Esophagus squamous epithelium (tissue), 5 donors: ENCODE results near the gene TIMM22. TPM values are rescaled to one million over a fixed set of nuclear protein-coding genes. Genes with fewer than 3 reads are reported as not detected.

Source experiments
- DNase-seq: peaks from one replicate; lab custom pipeline; 2025; lab: John Stamatoyannopoulos, UW
- H3K27ac ChIP-seq, 4 donors: fragments of 200-600 bp; sonication (generic); one replicate each; pipeline ENCODE4 v1.5.1; 2016 to 2019; ENCODE audit warnings: mild to moderate bottlenecking in 1 of 4
- H3K27me3 ChIP-seq, 4 donors: fragments of 200-600 bp; sonication (generic); 1 replicate in 3 of 4; 2 replicates in 1 of 4; pipeline versions ENCODE4 v1.5.1 to v1.6.0; 2017 to 2021; ENCODE audit warnings: antibody characterized with exemption in 1 of 4
- H3K36me3 ChIP-seq, 3 donors: fragments of 200-600 bp; sonication (generic); one replicate each; pipeline ENCODE4 v1.5.1; 2016 to 2019
- H3K4me1 ChIP-seq, 3 donors: fragments of 200-600 bp; sonication (generic); one replicate each; pipeline ENCODE4 v1.5.1; 2017 to 2019
- H3K4me3 ChIP-seq, 4 donors: fragments of 200-600 bp; sonication (generic); 1 replicate in 3 of 4; 2 replicates in 1 of 4; pipeline ENCODE4 v1.5.1; 2016 to 2019; ENCODE audit warnings: mild to moderate bottlenecking in 2 of 4, moderate library complexity in 1 of 4
- H3K9me3 ChIP-seq, 3 donors: fragments of 200-600 bp; sonication (generic); one replicate each; pipeline ENCODE4 v1.5.1; 2016 to 2019
- CTCF ChIP-seq, 6 experiments: fragments of 450-650 bp in 4 of 6; fragments of 200-600 bp in 2 of 6; sonication (generic) in 2 of 6; IDR thresholded peaks; one replicate each; pipeline ENCODE4 v1.5.1; 2016 to 2019; ENCODE audit warnings: antibody characterized with exemption in 6 of 6, mild to moderate bottlenecking in 4 of 6, moderate library complexity in 4 of 6
- POLR2A ChIP-seq, 4 donors: fragments of 450-650 bp; IDR thresholded peaks; one replicate each; pipeline ENCODE4 v1.6.1; 2017; ENCODE audit warnings: antibody characterized with exemption in 4 of 4, mild to moderate bottlenecking in 4 of 4, moderate library complexity in 3 of 4
- WGBS, 2 donors: methylation state at CpG; one replicate each; pipeline ENCODE4 v1.1.5; 2018; 5-methylcytosine and 5-hydroxymethylcytosine counted together
- intact Hi-C: fragments of 100-400 bp; cut with DNase I; formaldehyde crosslinking; loops from one replicate; pipeline ENCODE4 v1.15.0; 2022
- total RNA-seq, 4 donors: library from RNA; depleted of rRNA; stranded (reverse); fragments of >200 nt; gene quantifications; one replicate each; pipeline ENCODE4 v1.1.0, GENCODE V29; 2016
- donor health status: DM: yes; HTN: yes; CAD: no.

The TIMM22 gene
- total RNA-seq, 4 donors from 2014 or later: 7.7 to 18.5 (median 11.8) TPM

GRCh38 chr17:1011760-1012735 is 15.1 kb downstream of the TIMM22 start:
- no peak for TF ChIP-seq POLR2A (IDR thresholded peaks at IDR 0.05)
- no peak for TF ChIP-seq CTCF (IDR thresholded peaks at IDR 0.05)
- Histone ChIP-seq H3K4me1 (peaks cover 7 to 53% (median 19%) of the 10 kb centered on the region in 3 donors), H3K9me3 (no peaks in the 10 kb centered on the region), H3K27ac (peak overlapping the region in 1 of 4 donors; percentile 42), H3K4me3 (no peak overlapping the region), H3K36me3 (peaks cover 16 to 99% (median 41%) of the 10 kb centered on the region in 3 donors), H3K27me3 (no peaks in the 10 kb centered on the region)
- 86 to 87% methylated on average over 3 to 28 of the region's 57 CpGs for WGBS, 2 donors
- DNase-seq: no peak
- intact Hi-C loops: no loop called here

- no peak for DNase-seq
- Histone ChIP-seq H3K36me3 (peaks cover 16 to 99% (median 32%) of the 10 kb centered on the region in 3 donors), H3K27ac (no peak overlapping the region), H3K9me3 (no peaks in the 10 kb centered on the region), H3K27me3 (no peaks in the 10 kb centered on the region), H3K4me3 (no peak overlapping the region), H3K4me1 (peaks cover 7 to 43% (median 10%) of the 10 kb centered on the region in 3 donors)
- intact Hi-C loops: no loop called here
- WGBS, 2 donors: 83 to 100% methylated on average over 2 to 13 of the region's 30 CpGs
- no peak for TF ChIP-seq CTCF (IDR thresholded peaks at IDR 0.05)
- no peak for TF ChIP-seq POLR2A (IDR thresholded peaks at IDR 0.05)
Observed at GRCh38 chr17:1012823-1013728, 16.1 kb downstream of the TIMM22 start.

- Histone ChIP-seq H3K4me3 (no peak overlapping the region), H3K27ac (no peak overlapping the region), H3K27me3 (no peaks in the 10 kb centered on the region), H3K4me1 (peaks cover 7 to 36% (median 10%) of the 10 kb centered on the region in 3 donors), H3K9me3 (no peaks in the 10 kb centered on the region), H3K36me3 (peaks cover 16 to 99% (median 31%) of the 10 kb centered on the region in 3 donors)
- no peak for DNase-seq
- intact Hi-C loops: no loop called here
- no peak for TF ChIP-seq POLR2A (IDR thresholded peaks at IDR 0.05)
- WGBS, 2 donors: 88 to 95% methylated on average over 9 of the region's 9 CpGs
Observed at GRCh38 chr17:1013729-1014090, 16.8 kb downstream of the TIMM22 start.

- H3K27me3 ChIP-seq: no peaks in the 10 kb centered on the region
- no peaks in the 10 kb centered on the region for H3K9me3 ChIP-seq
- no peak for DNase-seq
- intact Hi-C loops: no loop called here
- TF ChIP-seq POLR2A (IDR thresholded peaks at IDR 0.05): no peak
- no peak for TF ChIP-seq CTCF (IDR thresholded peaks at IDR 0.05)
- WGBS, 2 donors: 67 to 89% methylated on average over 5 to 7 of the region's 11 CpGs
- H3K4me3 ChIP-seq: no peak overlapping the region
- peaks cover 0 to 23% (median 0%) of the 10 kb centered on the region in 3 donors for H3K4me1 ChIP-seq
- H3K36me3 ChIP-seq: peaks cover 0 to 96% (median 0%) of the 10 kb centered on the region in 3 donors
- no peak overlapping the region for H3K27ac ChIP-seq
Observed at GRCh38 chr17:1018547-1018946, 21.6 kb downstream of the TIMM22 start.

GRCh38 chr17:1019451-1019850 is 22.5 kb downstream of the TIMM22 start:
- Histone ChIP-seq H3K36me3 (peaks cover 0 to 97% (median 0%) of the 10 kb centered on the region in 3 donors), H3K27me3 (no peaks in the 10 kb centered on the region), H3K27ac (peak overlapping the region in 2 of 4 donors; percentile 24 to 50), H3K4me1 (peaks cover 0 to 30% (median 0%) of the 10 kb centered on the region in 3 donors), H3K4me3 (no peak overlapping the region), H3K9me3 (no peaks in the 10 kb centered on the region)
- WGBS, 2 donors: 0 to 79% methylated on average over 1 to 7 of the region's 10 CpGs
- no peak for DNase-seq
- intact Hi-C loops: no loop called here
- no peak for TF ChIP-seq CTCF (IDR thresholded peaks at IDR 0.05)
- no peak for TF ChIP-seq POLR2A (IDR thresholded peaks at IDR 0.05)
